ENCODE measurements around the gene LIMS2.

The LIMS2 gene

DNA sequence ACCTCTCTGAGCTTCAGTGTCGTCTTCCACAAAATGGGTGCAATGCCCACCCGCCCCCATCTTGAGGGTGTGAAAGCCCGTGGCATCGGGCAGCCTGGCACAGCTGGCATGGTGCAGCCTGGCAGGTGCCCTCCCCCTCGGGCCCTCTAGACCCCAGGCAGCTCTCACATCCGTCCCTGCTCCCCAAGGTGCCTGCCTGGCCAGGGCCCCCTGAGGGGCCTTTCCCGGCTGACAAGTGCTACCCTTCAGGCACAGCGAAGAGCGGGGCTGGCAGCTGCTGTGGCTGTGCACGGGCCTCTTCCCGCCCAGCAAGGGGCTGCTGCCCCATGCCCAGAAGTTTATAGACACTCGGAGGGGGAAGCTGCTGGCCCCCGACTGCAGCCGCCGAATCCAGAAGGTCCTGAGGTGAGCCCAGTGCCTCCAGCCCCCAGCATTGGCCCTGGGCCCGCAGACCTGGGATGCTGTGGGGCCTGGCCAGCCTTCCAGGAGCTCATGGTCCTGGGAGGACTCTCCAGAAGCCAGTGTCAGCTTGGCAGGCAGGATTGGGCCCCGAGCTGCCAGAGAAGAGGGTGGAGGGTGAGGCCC lies 43.2 kb downstream of the LIMS2 start:
- DNase-seq = no peak

DNA sequence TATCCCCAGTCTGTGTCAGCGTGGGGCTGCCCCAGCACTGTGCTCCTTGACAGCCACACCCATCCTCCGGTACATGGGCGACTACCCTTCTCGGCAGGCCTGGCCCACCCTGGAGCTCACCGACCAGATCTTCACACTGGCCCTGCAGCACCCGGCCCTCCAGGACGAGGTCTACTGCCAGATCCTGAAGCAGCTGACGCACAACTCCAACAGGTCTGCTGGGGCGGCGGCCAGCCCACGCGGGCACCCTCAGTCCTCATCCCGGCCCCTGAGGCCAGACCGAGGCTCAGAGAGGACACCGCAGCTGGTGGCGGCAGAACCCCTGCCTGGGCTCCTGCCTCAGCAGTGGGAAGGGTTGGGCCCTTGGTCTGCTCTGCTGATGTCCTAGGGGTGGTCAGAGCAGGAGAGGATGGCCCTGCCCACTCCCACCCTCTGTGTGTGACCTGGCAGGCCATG lies 43.8 kb downstream of the LIMS2 start:
- no peak for DNase-seq

GRCh38 chr2:127630864-127631540 lies 44.3 kb downstream of the LIMS2 start:
- DNase-seq = no peak

DNA sequence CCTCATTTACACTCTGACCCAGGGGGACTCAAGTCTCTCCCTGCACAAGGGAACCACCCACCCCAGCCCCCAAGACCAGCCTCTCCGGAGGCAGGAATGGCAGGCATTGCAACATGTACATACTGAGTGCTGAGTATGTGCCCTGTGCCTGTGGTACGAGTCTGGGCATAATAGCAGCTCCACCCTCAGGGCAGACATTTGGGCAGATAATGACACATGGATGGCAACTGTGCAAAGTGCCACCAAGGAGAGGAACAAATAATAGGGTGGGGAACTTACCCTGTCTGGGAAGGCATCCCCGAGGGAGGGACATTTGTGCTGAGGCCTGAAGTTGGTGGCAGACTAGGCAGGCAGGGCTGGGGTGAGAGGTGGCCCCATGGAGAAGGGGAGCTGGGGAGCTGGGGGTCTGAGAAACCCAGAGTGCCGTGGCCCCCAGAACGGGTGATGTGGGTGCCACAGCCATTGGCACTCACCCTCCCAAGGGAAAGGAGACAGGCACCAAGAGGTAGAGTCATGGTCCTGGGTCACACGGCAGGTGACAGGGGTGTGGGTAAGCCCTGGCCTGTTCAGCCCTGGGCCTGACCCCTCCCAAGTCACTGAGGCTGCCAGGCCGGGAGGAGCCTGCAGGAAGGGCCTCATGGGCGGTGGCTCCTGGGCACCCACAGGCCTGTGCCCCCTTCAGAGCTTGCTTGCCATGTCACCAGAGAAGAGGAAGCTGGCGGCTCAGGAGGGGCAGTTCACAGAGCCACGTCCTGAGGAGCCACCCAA lies 45.0 kb downstream of the LIMS2 start:
- no peak for DNase-seq

- no peak for DNase-seq
Observed at GRCh38 chr2:127629637-127630036, 45.7 kb downstream of the LIMS2 start.

GRCh38 chr2:127628767-127629614 lies 46.3 kb downstream of the LIMS2 start:
- no peak for DNase-seq

DNA sequence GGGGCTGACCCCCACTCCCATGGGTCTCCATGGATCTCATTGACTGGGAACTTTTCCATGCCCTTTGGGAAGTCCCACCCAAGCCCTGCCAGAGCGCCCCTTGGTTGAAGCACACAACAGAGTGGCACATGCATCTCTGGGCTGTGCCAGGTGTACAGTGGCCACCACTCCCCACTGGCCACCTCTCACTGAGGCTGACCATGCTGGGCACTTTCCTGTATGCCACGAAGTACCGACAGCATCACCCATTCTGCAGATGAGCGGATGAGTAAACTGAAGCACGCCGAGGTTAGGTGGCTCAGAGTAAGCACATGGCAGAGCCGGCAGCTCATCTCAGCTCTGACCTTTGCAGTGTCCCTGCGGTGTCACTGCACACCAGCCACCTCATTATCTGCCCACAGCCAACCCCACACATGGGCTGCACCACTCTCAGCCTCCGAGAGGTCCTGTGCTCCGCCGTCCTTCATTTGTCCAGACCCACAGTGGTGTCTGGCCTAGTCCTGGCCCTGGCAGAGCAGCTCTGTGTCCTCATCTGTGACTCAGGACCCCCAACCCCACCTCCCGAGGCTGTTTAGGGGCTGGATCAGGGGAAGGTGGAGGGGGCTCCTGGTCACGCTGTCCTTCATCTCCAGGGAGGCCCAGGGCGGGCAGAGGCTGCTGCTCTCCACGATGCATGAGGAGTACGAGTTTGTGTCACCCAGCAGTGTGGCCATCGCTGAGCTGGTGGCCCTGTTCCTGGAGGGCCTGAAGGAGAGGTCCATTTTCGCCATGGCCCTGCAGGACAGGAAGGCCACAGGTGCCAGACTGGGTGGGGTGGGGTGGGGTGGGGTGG lies 47.4 kb downstream of the LIMS2 start:
- no peak for DNase-seq

DNA sequence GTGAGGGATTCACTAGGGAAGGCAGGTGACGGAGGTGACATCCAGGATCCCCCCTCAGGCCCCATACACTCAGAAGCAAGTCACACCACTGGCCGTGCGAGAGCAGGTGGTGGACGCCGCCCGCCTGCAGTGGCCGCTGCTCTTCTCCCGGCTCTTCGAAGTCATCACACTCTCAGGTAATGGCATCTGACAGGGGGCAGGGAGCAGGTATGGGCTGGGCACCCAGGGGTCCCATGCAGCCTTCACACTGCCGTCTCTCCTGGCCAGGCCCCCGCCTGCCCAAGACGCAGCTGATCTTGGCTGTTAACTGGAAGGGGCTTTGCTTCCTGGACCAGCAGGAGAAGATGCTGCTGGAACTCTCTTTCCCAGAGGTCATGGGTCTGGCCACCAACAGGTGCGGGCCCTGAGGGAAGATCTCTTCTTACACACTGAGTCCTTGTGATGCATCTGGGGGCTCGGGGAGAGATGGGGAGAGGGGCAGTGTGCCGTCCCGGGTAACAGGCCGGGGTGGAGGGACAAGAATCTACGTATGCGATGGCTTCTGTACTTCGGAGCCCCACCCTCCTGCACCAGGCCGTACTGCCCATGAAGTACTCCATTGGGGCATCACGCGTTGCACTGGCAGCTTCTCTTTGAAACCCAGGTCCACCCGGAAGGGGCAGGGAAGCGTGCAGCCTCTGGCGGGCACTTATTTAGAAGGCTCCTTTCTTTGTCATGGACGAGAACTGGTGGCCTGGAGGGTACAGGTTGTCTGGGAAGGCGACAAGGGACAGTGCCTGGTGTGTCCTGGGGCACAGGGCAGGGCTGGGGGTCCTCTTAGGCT lies 48.2 kb downstream of the LIMS2 start:
- DNase-seq = no peak

DNA sequence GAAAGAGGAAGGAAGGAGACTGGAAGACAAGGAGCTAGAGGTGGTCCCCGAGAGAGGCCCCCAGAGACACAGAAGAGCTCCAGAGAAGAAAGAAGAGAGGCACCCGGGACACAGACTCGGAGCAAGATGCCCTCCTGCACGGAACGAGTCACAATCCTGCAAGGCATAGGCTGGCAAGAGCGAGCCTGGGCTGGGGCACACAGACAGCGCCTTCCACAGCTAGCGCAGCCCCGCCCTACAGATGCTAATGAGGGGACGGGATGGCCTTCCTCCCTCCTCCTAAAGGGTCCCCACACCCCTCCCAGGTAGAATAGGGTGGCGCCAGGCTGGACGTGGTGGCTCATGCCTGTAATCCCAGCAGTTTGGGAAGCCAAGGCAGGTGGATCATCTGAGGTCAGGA lies 49.2 kb downstream of the LIMS2 start:
- DNase-seq = no peak

GRCh38 chr2:127625572-127625951 lies 49.8 kb downstream of the LIMS2 start:
- no peak for DNase-seq

- DNase-seq = no peak
Observed at GRCh38 chr2:127624756-127625571, 50.4 kb downstream of the LIMS2 start.

DNA sequence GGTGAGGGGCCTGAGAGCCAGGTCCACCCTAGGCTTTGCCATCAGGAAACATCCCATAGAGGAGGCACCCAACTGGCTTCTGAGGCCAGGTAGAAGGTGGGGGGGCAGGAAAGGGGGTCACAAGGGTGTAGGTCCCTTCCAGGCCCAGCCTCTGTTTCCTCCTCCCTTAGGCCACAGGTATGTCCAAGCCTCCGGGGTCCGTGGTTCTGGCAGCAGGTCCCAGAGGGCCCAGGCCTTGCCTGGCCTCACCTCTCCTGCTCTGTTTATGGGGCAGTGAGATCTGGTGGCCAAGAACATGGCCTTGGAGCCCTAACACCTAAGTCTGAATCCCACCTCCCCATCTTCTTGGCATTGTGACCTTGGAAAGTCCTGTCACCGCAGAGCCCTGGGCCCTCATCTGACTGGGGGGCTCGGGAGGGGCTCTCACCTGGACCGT lies 51.0 kb downstream of the LIMS2 start:
- DNase-seq = no peak

DNA sequence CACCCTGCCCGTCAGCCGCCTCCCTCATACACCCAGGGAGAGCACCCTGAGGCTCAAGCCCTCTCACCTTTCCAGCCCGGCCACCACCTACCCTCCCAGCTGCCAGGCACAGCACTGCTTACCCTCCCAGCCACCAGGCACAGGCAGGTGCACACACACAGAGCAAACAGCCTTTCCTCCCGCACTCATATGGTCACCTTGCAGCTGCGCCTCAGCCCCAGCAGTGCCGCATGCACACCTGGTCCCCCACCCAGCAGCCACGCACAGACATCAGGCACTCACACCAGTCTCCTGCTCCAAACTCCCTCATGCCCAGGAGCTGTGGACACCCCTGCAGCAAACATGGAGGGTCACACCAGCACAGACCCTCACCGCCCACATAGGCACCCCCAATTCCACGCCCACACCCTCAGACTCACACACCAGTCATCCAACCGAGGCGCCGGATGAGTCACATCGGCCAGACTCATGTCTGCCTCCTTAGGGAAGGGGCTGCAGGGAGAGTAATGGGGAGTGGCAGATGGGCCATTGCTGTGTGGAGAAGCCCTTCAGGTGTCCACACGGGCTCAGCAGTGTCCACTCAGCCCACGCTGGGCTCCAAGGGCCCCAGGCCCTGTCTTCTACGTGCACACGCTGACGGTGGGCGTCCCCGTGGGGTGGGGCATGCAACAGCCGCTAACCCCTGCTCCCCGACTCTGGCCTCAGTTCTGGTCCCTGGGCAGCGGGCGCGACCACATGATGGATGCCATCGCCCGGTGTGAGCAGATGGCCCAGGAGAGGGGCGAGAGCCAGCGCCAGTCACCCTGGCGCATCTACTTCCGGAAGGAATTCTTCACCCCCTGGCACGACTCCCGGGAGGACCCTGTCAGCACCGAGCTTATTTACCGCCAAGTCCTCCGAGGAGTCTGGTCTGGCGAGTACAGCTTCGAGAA lies 51.7 kb downstream of the LIMS2 start:
- DNase-seq = no peak

GRCh38 chr2:127622561-127623387 lies 52.6 kb downstream of the LIMS2 start:
- DNase-seq = no peak

- no peak for DNase-seq
Observed at GRCh38 chr2:127621981-127622431, 53.3 kb downstream of the LIMS2 start.

DNA sequence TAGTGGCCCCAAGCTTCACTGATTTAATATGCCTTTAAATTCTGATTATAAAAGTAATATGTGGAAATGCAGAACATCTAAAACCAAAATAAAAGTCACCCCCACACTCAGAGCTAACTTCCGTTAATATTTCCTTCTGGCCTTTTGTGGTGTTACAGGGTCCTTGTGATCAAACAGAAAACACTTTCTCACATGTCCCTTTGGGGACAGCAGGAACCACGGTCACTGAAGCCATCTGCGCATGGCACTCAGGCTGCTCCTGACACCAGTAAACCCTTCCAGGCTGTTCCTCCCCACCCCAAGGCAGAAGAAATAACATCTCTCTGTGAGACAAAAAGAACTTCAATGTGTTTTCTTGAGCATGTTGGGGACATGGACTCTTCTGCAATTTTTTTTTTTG lies 54.5 kb downstream of the LIMS2 start:
- DNase-seq = no peak

GRCh38 chr2:127619877-127620705 lies 55.2 kb downstream of the LIMS2 start:
- DNase-seq = no peak
